MCF 10A (cell line): ENCODE measurements around the gene PCGF2. TPM values are rescaled to one million over a fixed set of nuclear protein-coding genes. Genes with fewer than 3 reads are reported as not detected.

Experiments
- BruUV-seq: library from RNA; stranded (reverse); fragments of 400-500 nt; replicated peaks from 2 replicates; lab custom pipeline; 2021; lab: Mats Ljungman, UMichigan
- CTCF ChIA-PET: fragments of 300-600 bp; sonication (Branson Sonifier 250); formaldehyde crosslinking; extraction: SDS; loops from one replicate; lab custom pipeline; 2021; ENCODE audit warnings: antibody characterized with exemption, inconsistent platforms; lab: Yijun Ruan, JAX
- POLR2A ChIA-PET: fragments of 300-600, 350-650 bp; sonication (Branson Sonifier 250); formaldehyde crosslinking; extraction: SDS; loops from one replicate; lab custom pipeline; 2020; ENCODE audit warnings: antibody characterized with exemption, inconsistent platforms; lab: Yijun Ruan, JAX
- DNase-seq: peaks from one replicate; pipeline ENCODE4 v3.0.0-alpha.2; 2018; ENCODE audit not compliant: unreplicated experiment
- H3K27ac Mint-ChIP-seq: one replicate; pipeline ENCODE4 v1.8.0; 2022; ENCODE audit warnings: mild to moderate bottlenecking, low read depth, mixed read lengths; ENCODE audit not compliant: unreplicated experiment
- H3K27me3 Mint-ChIP-seq: one replicate; pipeline ENCODE4 v1.8.0; 2022; ENCODE audit warnings: mixed read lengths; ENCODE audit not compliant: insufficient read depth, unreplicated experiment
- H3K36me3 Mint-ChIP-seq: one replicate; pipeline ENCODE4 v1.8.0; 2022; ENCODE audit warnings: mild to moderate bottlenecking, moderate library complexity, mixed read lengths; ENCODE audit not compliant: insufficient read depth, unreplicated experiment
- H3K4me1 Mint-ChIP-seq: one replicate; pipeline ENCODE4 v1.8.0; 2022; ENCODE audit warnings: mixed read lengths; ENCODE audit not compliant: insufficient read depth, unreplicated experiment
- H3K4me3 Mint-ChIP-seq: one replicate; pipeline ENCODE4 v1.8.0; 2022; ENCODE audit warnings: mild to moderate bottlenecking, moderate library complexity, mixed read lengths; ENCODE audit not compliant: unreplicated experiment
- H3K9me3 Mint-ChIP-seq: one replicate; pipeline ENCODE4 v1.8.0; 2022; ENCODE audit warnings: mixed read lengths; ENCODE audit not compliant: unreplicated experiment
- intact Hi-C: fragments of 100-400 bp; cut with micrococcal nuclease; formaldehyde crosslinking; loops from 2 replicates; pipeline ENCODE4 v1.14.1; 2022
- total RNA-seq: library from RNA; stranded (reverse); gene quantifications from 2 replicates; pipeline ENCODE4 v1.2.3, GENCODE V29; 2022
- TF ChIP-seq, protein P1 (sequence below): fragments of 200-600 bp; IDR thresholded peaks from one replicate; pipeline ENCODE4 v1.8.0; 2022; ENCODE audit warnings: antibody characterized with exemption, mild to moderate bottlenecking; ENCODE audit not compliant: unreplicated experiment

The PCGF2 gene
- total RNA-seq, 1 experiment from 2014 or later, result 32.6 TPM

DNA sequence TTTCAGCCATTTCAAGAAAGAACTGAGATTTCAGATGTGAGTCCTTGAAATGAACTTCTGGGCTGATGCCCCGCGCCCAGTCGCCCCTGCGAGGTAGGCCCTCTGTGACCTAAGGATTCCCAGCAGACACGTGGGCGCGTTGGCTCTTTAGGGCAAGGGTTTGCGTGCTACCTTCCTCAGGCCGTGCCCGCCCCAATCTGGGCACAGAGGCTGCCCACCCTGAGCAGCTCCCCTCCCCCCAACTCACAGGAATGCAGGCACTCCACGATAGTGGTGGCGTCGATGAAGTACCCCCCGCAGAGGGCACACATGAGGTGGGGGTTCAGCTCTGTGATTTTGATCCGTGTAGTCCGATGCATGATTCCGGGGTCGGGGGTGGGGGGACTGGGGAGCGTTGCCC, 8.1 kb downstream of the PCGF2 start:
- Mint-ChIP-seq H3K4me1 (peaks cover 22% of the 10 kb centered on the region), H3K27ac (no peak overlapping the region), H3K9me3 (no peaks in the 10 kb centered on the region), H3K36me3 (peaks cover 65% of the 10 kb centered on the region), H3K27me3 (no peaks in the 10 kb centered on the region), H3K4me3 (no peak overlapping the region)
- ChIA-PET CTCF (interaction anchor here (1.1 kb wide), 1 partner anchor 9 kb away, joined by 3 read pairs; no protein-coding TSS in a partner anchor), POLR2A (interaction anchor here (0.7 kb wide), 1 partner anchor 9 kb away, joined by 3 read pairs; no protein-coding TSS in a partner anchor)
- TF ChIP-seq, protein P1, sequence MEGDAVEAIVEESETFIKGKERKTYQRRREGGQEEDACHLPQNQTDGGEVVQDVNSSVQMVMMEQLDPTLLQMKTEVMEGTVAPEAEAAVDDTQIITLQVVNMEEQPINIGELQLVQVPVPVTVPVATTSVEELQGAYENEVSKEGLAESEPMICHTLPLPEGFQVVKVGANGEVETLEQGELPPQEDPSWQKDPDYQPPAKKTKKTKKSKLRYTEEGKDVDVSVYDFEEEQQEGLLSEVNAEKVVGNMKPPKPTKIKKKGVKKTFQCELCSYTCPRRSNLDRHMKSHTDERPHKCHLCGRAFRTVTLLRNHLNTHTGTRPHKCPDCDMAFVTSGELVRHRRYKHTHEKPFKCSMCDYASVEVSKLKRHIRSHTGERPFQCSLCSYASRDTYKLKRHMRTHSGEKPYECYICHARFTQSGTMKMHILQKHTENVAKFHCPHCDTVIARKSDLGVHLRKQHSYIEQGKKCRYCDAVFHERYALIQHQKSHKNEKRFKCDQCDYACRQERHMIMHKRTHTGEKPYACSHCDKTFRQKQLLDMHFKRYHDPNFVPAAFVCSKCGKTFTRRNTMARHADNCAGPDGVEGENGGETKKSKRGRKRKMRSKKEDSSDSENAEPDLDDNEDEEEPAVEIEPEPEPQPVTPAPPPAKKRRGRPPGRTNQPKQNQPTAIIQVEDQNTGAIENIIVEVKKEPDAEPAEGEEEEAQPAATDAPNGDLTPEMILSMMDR, result no peak
- no TSS peak for BruUV-seq
- intact Hi-C loops, result no loop called here
- no peak for DNase-seq

DNA sequence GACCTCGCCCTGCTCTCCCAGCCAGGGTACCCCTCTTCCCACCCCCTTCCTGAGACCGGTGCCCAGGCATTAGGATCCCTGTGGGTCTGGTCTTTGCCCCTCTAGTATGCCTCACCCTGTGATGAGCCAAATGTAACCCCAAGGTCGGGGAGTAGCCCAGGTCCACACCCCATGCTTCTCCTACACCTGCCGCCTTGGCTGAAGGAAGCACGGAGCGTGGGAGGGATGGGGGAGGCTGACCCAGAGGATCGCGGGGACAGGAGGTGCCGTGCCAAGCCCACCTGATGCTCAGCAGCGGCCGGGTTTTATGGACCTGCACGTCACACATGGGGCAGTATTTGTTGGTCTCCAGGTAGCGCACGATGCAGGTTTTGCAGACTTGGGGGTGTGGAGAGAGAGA, 8.8 kb downstream of the PCGF2 start:
- Mint-ChIP-seq H3K36me3 (peaks cover 67% of the 10 kb centered on the region), H3K4me1 (peaks cover 22% of the 10 kb centered on the region), H3K27me3 (no peaks in the 10 kb centered on the region), H3K27ac (no peak overlapping the region), H3K9me3 (no peaks in the 10 kb centered on the region), H3K4me3 (no peak overlapping the region)
- TF ChIP-seq, protein P1, result no peak
- ChIA-PET CTCF (interaction anchor here (1.1 kb wide), 1 partner anchor 8 kb away, joined by 3 read pairs; no protein-coding TSS in a partner anchor), POLR2A (no interaction called here)
- no TSS peak for BruUV-seq
- intact Hi-C loops, result no loop called here
- DNase-seq, result no peak

DNA sequence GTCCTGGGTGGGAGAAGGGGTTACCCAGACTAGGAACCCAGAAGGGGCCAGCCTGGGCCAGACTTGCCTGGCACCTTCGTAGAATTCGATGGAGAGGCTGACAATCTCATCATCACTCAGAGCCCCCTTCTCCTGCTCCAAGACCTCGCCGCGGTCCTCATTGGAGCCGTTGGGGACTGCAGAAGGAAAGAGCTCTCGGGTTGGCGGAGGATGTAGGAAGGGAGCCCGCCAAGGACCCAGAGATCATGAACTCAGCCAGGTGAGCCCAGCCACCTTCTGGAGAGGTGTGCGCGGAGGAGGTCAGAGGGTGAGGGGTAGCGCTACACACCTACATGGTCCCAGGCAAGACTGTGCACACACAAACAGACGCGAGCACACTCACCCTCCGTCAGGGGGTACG, 9.4 kb downstream of the PCGF2 start:
- CTCF ChIA-PET, result interaction anchor here (1.7 kb wide), 1 partner anchor 9 kb away, joined by 3 read pairs; no protein-coding TSS in a partner anchor
- Mint-ChIP-seq H3K9me3 (no peaks in the 10 kb centered on the region), H3K4me1 (peaks cover 17% of the 10 kb centered on the region), H3K4me3 (no peak overlapping the region), H3K27me3 (no peaks in the 10 kb centered on the region), H3K36me3 (peaks cover 73% of the 10 kb centered on the region), H3K27ac (no peak overlapping the region)
- TF ChIP-seq, protein P1, result no peak
- intact Hi-C loops, result no loop called here
- DNase-seq, result no peak
- POLR2A ChIA-PET, result no interaction called here
- no TSS peak for BruUV-seq

DNA sequence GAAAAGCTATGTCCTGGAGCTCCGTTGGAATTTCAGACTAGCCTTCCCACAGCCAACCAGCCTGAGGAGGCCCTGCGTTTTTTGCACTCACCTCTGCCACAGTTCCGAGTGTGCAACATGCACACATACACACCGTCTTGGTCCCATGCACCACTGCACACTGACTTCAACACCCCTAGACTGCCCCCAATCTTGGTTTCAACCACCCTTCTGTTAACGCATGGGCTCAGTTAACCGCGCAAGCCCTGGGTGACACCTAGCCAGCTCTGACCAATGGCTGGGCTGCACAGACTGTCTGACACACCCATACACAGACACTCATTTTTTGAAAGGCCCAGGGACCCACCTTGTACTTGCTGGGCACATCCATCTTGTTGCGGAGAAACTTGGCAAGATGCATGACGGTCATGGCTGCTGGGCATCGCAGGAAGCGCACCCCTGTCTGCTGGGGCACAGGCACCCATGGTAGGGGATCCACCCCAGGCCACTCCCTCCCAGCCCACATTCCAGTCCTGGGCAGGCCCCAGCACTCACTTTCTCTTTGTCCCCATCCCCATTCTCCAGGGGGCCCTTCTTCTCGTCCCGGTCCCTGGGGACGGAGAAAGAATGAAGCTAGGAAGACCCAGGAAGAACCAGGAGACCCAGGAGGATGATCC, 10.0 kb downstream of the PCGF2 start:
- Mint-ChIP-seq H3K4me1 (peaks cover 20% of the 10 kb centered on the region), H3K27me3 (no peaks in the 10 kb centered on the region), H3K9me3 (no peaks in the 10 kb centered on the region), H3K27ac (no peak overlapping the region), H3K36me3 (peaks cover 72% of the 10 kb centered on the region), H3K4me3 (no peak overlapping the region)
- intact Hi-C loops, result no loop called here
- ChIA-PET POLR2A (interaction anchor here (1.2 kb wide), 1 partner anchor 14 kb away, joined by 4 read pairs; the partner anchor contains the start of gene PSMB3), CTCF (interaction anchor here (0.9 to 6.0 kb wide), 4 partner anchors 9 to 70 kb away, joined by 3 to 37 read pairs (median 4); no protein-coding TSS in a partner anchor)
- TF ChIP-seq, protein P1, result no peak
- no peak for DNase-seq
- BruUV-seq, result no TSS peak
